Heart left ventricle (tissue), 13 donors: Measurements from ENCODE around the gene LRRK2.

ENCODE experiments used
- POLR2A ChIP-seq, 2 donors: fragments of 450-650 bp; IDR thresholded peaks; one replicate each; pipeline ENCODE4 v1.6.1; 2017; ENCODE audit warnings: antibody characterized with exemption in 2 of 2, mild to moderate bottlenecking in 2 of 2, moderate library complexity in 2 of 2
- TF ChIP-seq, protein P1 (sequence below), 12 donors: fragments of 200-600 bp; sonication (generic) in 4 of 12; IDR thresholded peaks; one replicate each; pipeline versions ENCODE4 v1.5.0 to v1.8.0; 2018 to 2022; ENCODE audit warnings: antibody characterized with exemption in 12 of 12, mild to moderate bottlenecking in 5 of 12
- donor health status: ischemic (EF 13 %, LVEDD 7.1; RV severe dilation, severe dysfunction).
- donor health status: DM: no; HTN: yes; CAD: no.
- donor health status: DM: no; HTN: no; CAD: no.
- donor health status: ischemic (EF 25% LVEDD 6.9; RV normal size, moderate dysfunction).
- donor health status: ischemic (EF 25% LVEDD 5.7; RV mildly dilated, moderate dysfunction).
- donor health status: ischemic (EF 35%, LVEDD 5.7; RV mildly dilated, moderate dysfunction).
- donor health status: nonischemic (EF 11% LVEDD 7.7; RV severe dilation, severe dysfunction).
- donor health status: DM: yes; HTN: yes; CAD: no.
- donor health status: PGD.
- donor health status: ischemic (EF 29% LVEDD 5.4; RV normal size, mild dysfunction).
- donor health status: nonischemic (EF 23%, LVEDD 6.1; RV moderate dilation, normal function).

GRCh38 chr12:40183715-40184114 lies 41.1 kb upstream of the LRRK2 start:
- TF ChIP-seq, protein P1, sequence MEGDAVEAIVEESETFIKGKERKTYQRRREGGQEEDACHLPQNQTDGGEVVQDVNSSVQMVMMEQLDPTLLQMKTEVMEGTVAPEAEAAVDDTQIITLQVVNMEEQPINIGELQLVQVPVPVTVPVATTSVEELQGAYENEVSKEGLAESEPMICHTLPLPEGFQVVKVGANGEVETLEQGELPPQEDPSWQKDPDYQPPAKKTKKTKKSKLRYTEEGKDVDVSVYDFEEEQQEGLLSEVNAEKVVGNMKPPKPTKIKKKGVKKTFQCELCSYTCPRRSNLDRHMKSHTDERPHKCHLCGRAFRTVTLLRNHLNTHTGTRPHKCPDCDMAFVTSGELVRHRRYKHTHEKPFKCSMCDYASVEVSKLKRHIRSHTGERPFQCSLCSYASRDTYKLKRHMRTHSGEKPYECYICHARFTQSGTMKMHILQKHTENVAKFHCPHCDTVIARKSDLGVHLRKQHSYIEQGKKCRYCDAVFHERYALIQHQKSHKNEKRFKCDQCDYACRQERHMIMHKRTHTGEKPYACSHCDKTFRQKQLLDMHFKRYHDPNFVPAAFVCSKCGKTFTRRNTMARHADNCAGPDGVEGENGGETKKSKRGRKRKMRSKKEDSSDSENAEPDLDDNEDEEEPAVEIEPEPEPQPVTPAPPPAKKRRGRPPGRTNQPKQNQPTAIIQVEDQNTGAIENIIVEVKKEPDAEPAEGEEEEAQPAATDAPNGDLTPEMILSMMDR (IDR thresholded peaks at IDR 0.05): no peak
- no peak for TF ChIP-seq POLR2A (IDR thresholded peaks at IDR 0.05)
